Activated T-cell treated with anti-CD3 and anti-CD28 coated beads, Interleukin-2, amount 50 U/mL, for 24 hours (primary cell): Measurements from ENCODE around the gene TP73.

ENCODE experiments used
- DNase-seq: peaks from one replicate; pipeline ENCODE4 v3.0.0-alpha.2; 2020
- H3K27ac Mint-ChIP-seq: 2 replicates; pipeline ENCODE4 v1.8.0; 2020; ENCODE audit warnings: mild to moderate bottlenecking, mixed read lengths
- H3K27me3 Mint-ChIP-seq: 2 replicates; pipeline ENCODE4 v1.8.0; 2020; ENCODE audit warnings: mixed read lengths
- H3K36me3 Mint-ChIP-seq: 2 replicates; pipeline ENCODE4 v1.8.0; 2020; ENCODE audit warnings: low read depth, mixed read lengths
- H3K4me1 Mint-ChIP-seq: 2 replicates; pipeline ENCODE4 v1.8.0; 2020; ENCODE audit warnings: low read depth, mixed read lengths
- H3K4me3 Mint-ChIP-seq: 2 replicates; pipeline ENCODE4 v1.8.0; 2020; ENCODE audit warnings: mild to moderate bottlenecking, moderate library complexity, mixed read lengths
- H3K9me3 Mint-ChIP-seq: 2 replicates; pipeline ENCODE4 v1.8.0; 2020; ENCODE audit warnings: mixed read lengths

The TP73 gene

GRCh38 chr1:3687504-3687903 is 35.2 kb downstream of the TP73 start:
- Mint-ChIP-seq H3K9me3 (no peaks in the 10 kb centered on the region), H3K4me1 (no peaks in the 10 kb centered on the region), H3K36me3 (no peaks in the 10 kb centered on the region), H3K27ac (no peak overlapping the region), H3K4me3 (no peak overlapping the region), H3K27me3 (peaks cover 20% of the 10 kb centered on the region)
- no peak for DNase-seq

DNA sequence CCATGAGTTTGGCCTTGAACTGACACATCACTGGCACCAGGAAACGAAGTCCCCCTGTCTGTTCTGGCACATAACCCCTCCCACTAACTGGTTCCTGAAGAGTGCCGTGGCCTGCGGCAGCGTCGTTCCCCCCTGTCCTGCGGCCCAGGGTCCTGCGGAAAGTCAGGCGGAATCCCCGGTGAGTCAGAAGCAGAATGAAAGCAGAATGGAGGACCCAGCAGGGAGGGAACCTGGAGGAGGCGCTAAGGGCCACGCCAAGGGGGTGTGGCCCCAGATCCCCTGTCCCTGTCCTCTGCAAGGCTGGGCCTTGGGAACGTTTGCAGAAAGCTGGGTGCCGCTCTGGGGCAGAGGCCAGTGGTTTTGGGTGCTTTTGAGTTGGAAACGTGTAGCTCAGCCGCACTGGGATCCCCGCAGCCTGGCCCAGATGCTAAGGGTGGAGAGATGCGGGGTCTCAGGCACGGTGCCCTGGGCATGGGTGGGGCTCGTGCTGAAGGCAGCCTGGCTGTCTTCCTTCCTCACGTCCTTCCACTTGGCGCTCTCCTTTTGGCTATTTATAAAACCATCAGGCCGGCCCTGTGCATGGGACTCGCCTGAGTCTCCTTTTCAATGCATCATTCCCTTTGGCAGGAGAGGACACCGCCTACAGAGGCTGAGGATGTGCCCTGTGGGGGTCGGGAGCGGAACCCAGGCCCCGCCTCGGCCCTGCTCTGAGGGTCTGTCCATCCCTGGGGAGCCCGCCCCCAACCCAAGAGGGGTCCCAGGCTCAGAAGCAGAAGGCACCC is 36.2 kb downstream of the TP73 start:
- Mint-ChIP-seq H3K27me3 (peaks cover 14% of the 10 kb centered on the region), H3K9me3 (no peaks in the 10 kb centered on the region), H3K4me3 (no peak overlapping the region), H3K4me1 (no peaks in the 10 kb centered on the region), H3K27ac (no peak overlapping the region), H3K36me3 (no peaks in the 10 kb centered on the region)
- no peak for DNase-seq

DNA sequence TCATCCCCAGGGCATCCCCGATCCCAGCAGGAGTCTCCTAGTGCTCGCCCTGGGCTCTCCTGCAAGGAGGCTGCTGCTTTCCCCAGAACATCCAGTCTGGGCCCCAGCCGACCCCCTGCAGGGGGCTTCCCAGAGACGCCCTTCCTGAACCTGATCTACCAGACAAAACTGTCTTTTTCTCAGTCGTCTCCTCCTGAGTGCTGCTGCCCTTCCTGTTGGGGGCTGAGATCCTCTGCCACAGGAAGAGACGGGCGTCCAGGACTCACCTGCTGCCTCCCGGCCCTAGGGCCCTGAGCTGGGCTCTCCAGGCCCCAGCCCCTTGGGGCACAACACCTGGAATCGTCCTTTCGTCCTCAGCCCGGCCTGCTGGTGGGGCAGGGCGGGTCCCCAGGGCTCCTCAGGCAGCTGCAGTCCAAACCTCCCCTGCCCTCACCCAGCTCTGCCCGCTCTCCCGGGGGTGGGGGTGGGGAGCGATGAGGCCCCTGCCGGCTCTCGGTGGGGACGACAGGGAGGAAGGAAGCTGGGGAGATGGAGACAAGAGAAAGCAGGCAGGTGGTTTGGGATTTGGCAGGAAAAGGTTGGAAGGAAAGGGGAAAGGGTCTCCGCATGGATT is 36.9 kb downstream of the TP73 start:
- no peak overlapping the region for H3K27ac Mint-ChIP-seq
- H3K36me3 Mint-ChIP-seq: no peaks in the 10 kb centered on the region
- H3K4me3 Mint-ChIP-seq: no peak overlapping the region
- no peaks in the 10 kb centered on the region for H3K4me1 Mint-ChIP-seq
- peaks cover 10% of the 10 kb centered on the region for H3K27me3 Mint-ChIP-seq
- DNase-seq: no peak
- no peaks in the 10 kb centered on the region for H3K9me3 Mint-ChIP-seq

GRCh38 chr1:3690282-3691065 is 38.2 kb downstream of the TP73 start:
- no peak for DNase-seq
- Mint-ChIP-seq H3K36me3 (no peaks in the 10 kb centered on the region), H3K4me3 (no peak overlapping the region), H3K27ac (no peak overlapping the region), H3K27me3 (peaks cover 4% of the 10 kb centered on the region), H3K4me1 (no peaks in the 10 kb centered on the region), H3K9me3 (no peaks in the 10 kb centered on the region)

- Mint-ChIP-seq H3K4me3 (no peak overlapping the region), H3K27ac (no peak overlapping the region), H3K27me3 (peaks cover 12% of the 10 kb centered on the region), H3K9me3 (no peaks in the 10 kb centered on the region), H3K36me3 (no peaks in the 10 kb centered on the region), H3K4me1 (peaks cover 5% of the 10 kb centered on the region)
- DNase-seq: no peak
Measured at GRCh38 chr1:3691421-3692204, 39.3 kb downstream of the TP73 start.

DNA sequence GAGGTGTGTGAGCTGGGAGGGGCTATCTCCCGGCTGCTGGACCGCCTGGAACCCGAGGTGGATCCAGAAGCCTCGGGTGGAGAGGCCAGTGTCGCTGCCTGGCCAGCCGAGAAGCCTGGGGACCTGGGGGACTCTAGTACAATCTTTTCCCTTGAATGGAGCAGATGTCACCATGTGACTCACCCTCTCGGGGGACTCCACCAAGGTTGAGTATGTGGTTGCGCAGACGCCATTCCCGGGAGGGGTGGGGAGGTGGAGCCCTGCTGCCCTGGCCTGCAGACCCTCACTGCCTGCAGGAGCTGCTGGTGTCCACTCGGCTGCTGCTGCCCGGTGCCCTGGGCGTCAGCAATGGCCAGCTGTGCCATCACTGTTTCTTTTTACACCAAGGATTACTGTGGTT is 40.3 kb downstream of the TP73 start:
- H3K9me3 Mint-ChIP-seq: no peaks in the 10 kb centered on the region
- DNase-seq: no peak
- peaks cover 5% of the 10 kb centered on the region for H3K4me1 Mint-ChIP-seq
- H3K4me3 Mint-ChIP-seq: no peak overlapping the region
- no peak overlapping the region for H3K27ac Mint-ChIP-seq
- no peaks in the 10 kb centered on the region for H3K36me3 Mint-ChIP-seq
- H3K27me3 Mint-ChIP-seq: peaks cover 15% of the 10 kb centered on the region

GRCh38 chr1:3693321-3693720 is 41.0 kb downstream of the TP73 start:
- H3K4me3 Mint-ChIP-seq: no peak overlapping the region
- H3K27ac Mint-ChIP-seq: no peak overlapping the region
- H3K4me1 Mint-ChIP-seq: peaks cover 5% of the 10 kb centered on the region
- no peak for DNase-seq
- H3K27me3 Mint-ChIP-seq: peaks cover 16% of the 10 kb centered on the region
- no peaks in the 10 kb centered on the region for H3K9me3 Mint-ChIP-seq
- H3K36me3 Mint-ChIP-seq: no peaks in the 10 kb centered on the region

- Mint-ChIP-seq H3K27me3 (peaks cover 16% of the 10 kb centered on the region), H3K27ac (no peak overlapping the region), H3K9me3 (no peaks in the 10 kb centered on the region), H3K4me1 (peaks cover 5% of the 10 kb centered on the region), H3K4me3 (no peak overlapping the region), H3K36me3 (no peaks in the 10 kb centered on the region)
- DNase-seq: peak; percentile 56
Measured at GRCh38 chr1:3695326-3696217, 43.3 kb downstream of the TP73 start.

- no peak for DNase-seq
- no peaks in the 10 kb centered on the region for H3K9me3 Mint-ChIP-seq
- H3K4me3 Mint-ChIP-seq: no peak overlapping the region
- no peaks in the 10 kb centered on the region for H3K36me3 Mint-ChIP-seq
- H3K27me3 Mint-ChIP-seq: peaks cover 20% of the 10 kb centered on the region
- H3K4me1 Mint-ChIP-seq: peaks cover 5% of the 10 kb centered on the region
- no peak overlapping the region for H3K27ac Mint-ChIP-seq
Measured at GRCh38 chr1:3696689-3697088, 44.4 kb downstream of the TP73 start.

GRCh38 chr1:3697104-3697503 is 44.8 kb downstream of the TP73 start:
- no peak for DNase-seq
- Mint-ChIP-seq H3K36me3 (no peaks in the 10 kb centered on the region), H3K9me3 (no peaks in the 10 kb centered on the region), H3K27ac (no peak overlapping the region), H3K27me3 (peaks cover 20% of the 10 kb centered on the region), H3K4me3 (no peak overlapping the region), H3K4me1 (peaks cover 5% of the 10 kb centered on the region)

GRCh38 chr1:3697810-3698209 is 45.5 kb downstream of the TP73 start:
- no peaks in the 10 kb centered on the region for H3K36me3 Mint-ChIP-seq
- no peaks in the 10 kb centered on the region for H3K9me3 Mint-ChIP-seq
- no peak for DNase-seq
- H3K4me1 Mint-ChIP-seq: peaks cover 5% of the 10 kb centered on the region
- H3K4me3 Mint-ChIP-seq: no peak overlapping the region
- H3K27me3 Mint-ChIP-seq: peaks cover 20% of the 10 kb centered on the region
- H3K27ac Mint-ChIP-seq: no peak overlapping the region

DNA sequence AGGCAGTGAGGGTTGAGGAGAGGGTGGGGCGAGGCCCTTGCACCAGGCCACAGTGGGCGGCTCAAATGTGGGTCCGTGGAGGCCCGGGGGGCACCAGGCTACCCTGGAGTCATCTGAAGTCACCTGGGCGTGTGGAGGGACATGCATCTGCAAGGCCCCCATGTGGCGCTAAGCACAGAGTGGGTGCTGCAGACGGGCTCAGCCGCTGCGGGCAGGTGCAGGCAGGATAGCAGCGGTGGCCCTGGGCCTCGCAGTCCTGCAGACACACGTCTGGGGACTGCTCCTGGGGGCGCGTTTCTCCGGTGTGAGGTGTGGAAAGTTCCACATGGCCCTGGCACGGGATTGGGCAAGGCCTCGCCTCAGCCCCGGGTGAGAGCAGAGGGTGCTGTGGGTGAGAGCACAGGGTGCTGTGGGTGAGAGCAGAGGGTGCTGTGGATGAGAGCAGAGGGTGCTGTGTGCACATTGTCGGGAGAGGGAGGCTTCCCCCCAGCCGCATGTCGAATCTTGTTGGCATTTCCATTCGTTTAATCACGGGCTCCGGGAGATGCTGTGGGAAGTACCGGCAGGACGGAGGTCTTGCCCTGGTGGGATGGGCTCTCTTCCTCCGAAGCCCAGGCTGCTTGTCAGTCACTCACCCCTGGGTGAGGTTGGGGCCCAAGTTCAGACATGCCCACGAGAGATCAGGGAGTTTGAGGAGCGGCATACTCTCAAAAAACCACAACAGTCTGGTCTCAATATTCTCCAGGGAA is 46.5 kb downstream of the TP73 start:
- DNase-seq: no peak
- peaks cover 5% of the 10 kb centered on the region for H3K4me1 Mint-ChIP-seq
- peak overlapping the region; percentile 14 for H3K27ac Mint-ChIP-seq
- H3K27me3 Mint-ChIP-seq: peaks cover 20% of the 10 kb centered on the region
- H3K36me3 Mint-ChIP-seq: no peaks in the 10 kb centered on the region
- H3K9me3 Mint-ChIP-seq: no peaks in the 10 kb centered on the region
- H3K4me3 Mint-ChIP-seq: no peak overlapping the region

DNA sequence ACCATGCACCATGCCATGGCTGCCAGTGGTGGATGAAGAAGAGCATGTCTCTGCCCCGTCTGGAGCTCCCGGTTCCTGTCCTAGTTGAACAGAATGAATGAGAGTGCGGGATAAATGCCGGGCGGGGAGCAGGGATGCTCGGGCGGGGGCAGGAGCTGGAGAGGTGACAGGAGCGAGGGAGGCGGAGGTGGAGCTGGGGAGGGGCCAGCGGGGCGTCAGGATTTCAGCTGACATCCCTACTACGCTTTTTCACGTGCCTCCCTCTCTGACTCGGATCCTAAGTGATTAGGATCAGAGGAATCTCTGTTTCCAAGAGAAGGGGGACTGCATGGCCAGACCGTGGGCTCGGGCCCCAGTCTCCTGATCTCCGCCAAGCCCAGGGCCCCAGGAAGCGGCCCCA is 47.3 kb downstream of the TP73 start:
- H3K9me3 Mint-ChIP-seq: no peaks in the 10 kb centered on the region
- no peaks in the 10 kb centered on the region for H3K36me3 Mint-ChIP-seq

More for the DNA sequence above, 47.3 kb downstream of the TP73 start:
- H3K27ac Mint-ChIP-seq: no peak overlapping the region
- peaks cover 8% of the 10 kb centered on the region for H3K4me1 Mint-ChIP-seq
- H3K4me3 Mint-ChIP-seq: no peak overlapping the region
- H3K27me3 Mint-ChIP-seq: peaks cover 20% of the 10 kb centered on the region
- DNase-seq: no peak
